DOHH2 (cell line): Measurements from ENCODE around the gene CYP17A1.
"Not testable (repeated sequence)": the region's sequence is repeated elsewhere in the genome, so short reads cannot be mapped to it uniquely, and the experiment has no call there.

Source experiments
- H3F3A ChIP-seq: fragments of 200-600 bp; sonication (generic), shearing (Covaris generic); 2 replicates; pipeline ENCODE4 v1.6.0; 2016; ENCODE audit warnings: antibody characterized with exemption, mild to moderate bottlenecking; ENCODE audit not compliant: control insufficient read depth, insufficient read depth
- H3K27ac ChIP-seq: fragments of 200-600 bp; sonication (generic); 2 replicates; pipeline ENCODE4 v1.5.1; 2014; ENCODE audit warnings: low read depth, mild to moderate bottlenecking, low read length, moderate library complexity
- H3K27me3 ChIP-seq: fragments of 200-600 bp; sonication (generic); 2 replicates; pipeline ENCODE4 v1.6.1; 2014; ENCODE audit warnings: mild to moderate bottlenecking, low read length, mixed read lengths; ENCODE audit not compliant: control insufficient read depth
- H3K36me3 ChIP-seq: fragments of 200-600 bp; sonication (generic); 2 replicates; pipeline ENCODE4 v1.6.1; 2014; ENCODE audit warnings: mild to moderate bottlenecking, low read length, moderate library complexity, mixed read lengths; ENCODE audit not compliant: control insufficient read depth
- H3K4me1 ChIP-seq: fragments of 200-600 bp; sonication (generic); 2 replicates; pipeline ENCODE4 v1.6.1; 2014; ENCODE audit warnings: mild to moderate bottlenecking, low read length, mixed read lengths; ENCODE audit not compliant: control insufficient read depth
- H3K4me2 ChIP-seq: fragments of 200-600 bp; sonication (generic); 2 replicates; pipeline ENCODE4 v1.6.0; 2014; ENCODE audit warnings: mild to moderate bottlenecking, low read length, moderate library complexity
- H3K4me3 ChIP-seq: fragments of 200-600 bp; sonication (generic); 2 replicates; pipeline ENCODE4 v1.5.1; 2014; ENCODE audit warnings: mild to moderate bottlenecking, low read length, mixed read lengths
- H3K79me2 ChIP-seq: fragments of 200-600 bp; sonication (generic); 2 replicates; pipeline ENCODE4 v1.6.1; 2014; ENCODE audit warnings: mild to moderate bottlenecking, low read length, mixed read lengths; ENCODE audit not compliant: control insufficient read depth
- H3K9me2 ChIP-seq: fragments of 200-600 bp; sonication (generic); replicated peaks from 2 replicates; pipeline ENCODE4 v1.6.1; 2014; ENCODE audit warnings: mild to moderate bottlenecking, low read length, mixed read lengths; ENCODE audit not compliant: control insufficient read depth
- H3K9me3 ChIP-seq: fragments of 200-600 bp; sonication (generic); 2 replicates; pipeline ENCODE4 v1.6.1; 2014; ENCODE audit warnings: antibody characterized with exemption, low read length, mixed read lengths; ENCODE audit not compliant: control insufficient read depth, insufficient read depth
- H4K20me1 ChIP-seq: fragments of 200-600 bp; sonication (generic); 2 replicates; pipeline ENCODE4 v1.6.0; 2014; ENCODE audit warnings: low read depth, mild to moderate bottlenecking, antibody characterized with exemption, low read length, moderate library complexity; ENCODE audit not compliant: control insufficient read depth, insufficient read depth
- CTCF ChIP-seq: fragments of 200-600 bp; sonication (generic); IDR thresholded peaks from one replicate; pipeline ENCODE4 v1.5.1; 2014; ENCODE audit warnings: antibody characterized with exemption, mild to moderate bottlenecking, low read depth, low read length; ENCODE audit not compliant: poor library complexity, severe bottlenecking
- EZH2phosphoT487 ChIP-seq: fragments of 200-600 bp; sonication (generic); IDR thresholded peaks from 2 replicates; pipeline ENCODE4 v1.6.1; 2017; ENCODE audit warnings: borderline replicate concordance, mild to moderate bottlenecking, antibody characterized with exemption, low read length, moderate library complexity, mixed read lengths

CYP17A1 gene

GRCh38 chr10:102826148-102826796 lies 10.9 kb downstream of the CYP17A1 start:
- Histone ChIP-seq H3K27ac (no peak overlapping the region), H3K9me2 (no peaks in the 10 kb centered on the region), H3K27me3 (peaks cover 3% of the 10 kb centered on the region; the same call in 1 of the 2 replicates), H3K79me2 (no peaks in the 10 kb centered on the region), H3F3A (no peaks in the 10 kb centered on the region), H3K36me3 (no peaks in the 10 kb centered on the region), H3K4me3 (no peak overlapping the region), H3K4me2 (no peak overlapping the region), H4K20me1 (no peaks in the 10 kb centered on the region), H3K9me3 (no peaks in the 10 kb centered on the region), H3K4me1 (no peaks in the 10 kb centered on the region)
- no peak for TF ChIP-seq EZH2phosphoT487
- no peak for TF ChIP-seq CTCF

GRCh38 chr10:102824664-102825063 lies 12.5 kb downstream of the CYP17A1 start:
- H3K27ac ChIP-seq, result no peak overlapping the region
- no peak overlapping the region for H3K4me3 ChIP-seq
- H3F3A ChIP-seq, result no peaks in the 10 kb centered on the region
- H3K4me2 ChIP-seq, result no peak overlapping the region
- no peaks in the 10 kb centered on the region for H3K36me3 ChIP-seq
- TF ChIP-seq EZH2phosphoT487 (no peak), CTCF (no peak)
- H3K9me3 ChIP-seq, result no peaks in the 10 kb centered on the region
- H3K9me2 ChIP-seq, result no peaks in the 10 kb centered on the region
- no peaks in the 10 kb centered on the region for H3K27me3 ChIP-seq
- H3K79me2 ChIP-seq, result no peaks in the 10 kb centered on the region
- no peaks in the 10 kb centered on the region for H4K20me1 ChIP-seq
- H3K4me1 ChIP-seq, result no peaks in the 10 kb centered on the region

GRCh38 chr10:102822222-102822621 lies 15.0 kb downstream of the CYP17A1 start:
- Histone ChIP-seq H3K9me2 (no peaks in the 10 kb centered on the region), H3K4me3 (no peak overlapping the region), H3K27me3 (no peaks in the 10 kb centered on the region), H3K4me1 (no peaks in the 10 kb centered on the region), H3K36me3 (no peaks in the 10 kb centered on the region), H3K4me2 (no peak overlapping the region), H3K27ac (no peak overlapping the region), H3K79me2 (no peaks in the 10 kb centered on the region), H4K20me1 (no peaks in the 10 kb centered on the region), H3F3A (no peaks in the 10 kb centered on the region), H3K9me3 (no peaks in the 10 kb centered on the region)
- TF ChIP-seq CTCF (no peak), EZH2phosphoT487 (no peak)

GRCh38 chr10:102820008-102820407 lies 17.2 kb downstream of the CYP17A1 start:
- H3K79me2 ChIP-seq, H3K36me3 ChIP-seq, H3K27ac ChIP-seq, H3K4me1 ChIP-seq, H3K4me2 ChIP-seq, H3K9me2 ChIP-seq, H3K9me3 ChIP-seq, H3F3A ChIP-seq, H4K20me1 ChIP-seq, H3K4me3 ChIP-seq, H3K27me3 ChIP-seq: not testable (repeated sequence)
